ENCODE measurements around the gene ACTR5.
A peak's percentile ranks its signal among the peaks of the same experiment; 100 is the strongest.

Gene ACTR5

DNA sequence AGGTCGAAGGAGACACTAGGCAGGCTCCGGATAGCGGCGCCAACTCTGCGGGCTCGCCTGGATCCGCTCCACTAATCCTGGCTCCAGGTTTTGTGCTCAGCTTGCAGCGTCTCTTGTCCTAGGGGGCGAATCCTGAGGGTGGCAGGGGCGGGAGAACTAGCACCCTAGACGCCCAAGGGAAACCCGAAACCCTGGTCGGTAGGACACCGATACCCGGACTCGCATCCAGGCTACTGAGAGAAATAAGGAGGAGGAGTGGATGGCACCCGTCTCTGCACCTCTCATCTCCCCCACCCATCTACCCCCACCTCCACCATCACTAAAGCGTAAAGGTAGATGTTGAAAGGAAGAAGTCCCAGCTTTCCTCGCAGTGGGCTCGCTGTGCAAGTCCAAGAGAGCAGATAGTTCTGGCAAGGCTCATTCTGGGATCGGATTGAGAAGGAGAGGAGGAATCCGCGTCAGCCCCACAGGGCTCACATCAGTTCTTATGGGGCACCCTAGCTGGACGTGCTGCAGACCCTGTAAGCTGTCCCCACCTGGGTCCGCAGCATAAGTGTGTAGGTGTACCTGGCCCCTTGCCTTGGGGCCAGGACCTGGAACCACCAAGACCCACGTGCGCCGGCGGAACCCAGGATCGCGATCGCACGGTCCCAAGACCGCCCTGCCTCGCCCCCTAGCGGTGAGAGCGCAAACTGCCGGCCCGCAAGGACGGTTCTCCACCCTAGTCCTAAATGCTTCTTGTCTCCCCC is 17.1 kb upstream of the ACTR5 start (continued):
- TF ChIP-seq, protein P1, sequence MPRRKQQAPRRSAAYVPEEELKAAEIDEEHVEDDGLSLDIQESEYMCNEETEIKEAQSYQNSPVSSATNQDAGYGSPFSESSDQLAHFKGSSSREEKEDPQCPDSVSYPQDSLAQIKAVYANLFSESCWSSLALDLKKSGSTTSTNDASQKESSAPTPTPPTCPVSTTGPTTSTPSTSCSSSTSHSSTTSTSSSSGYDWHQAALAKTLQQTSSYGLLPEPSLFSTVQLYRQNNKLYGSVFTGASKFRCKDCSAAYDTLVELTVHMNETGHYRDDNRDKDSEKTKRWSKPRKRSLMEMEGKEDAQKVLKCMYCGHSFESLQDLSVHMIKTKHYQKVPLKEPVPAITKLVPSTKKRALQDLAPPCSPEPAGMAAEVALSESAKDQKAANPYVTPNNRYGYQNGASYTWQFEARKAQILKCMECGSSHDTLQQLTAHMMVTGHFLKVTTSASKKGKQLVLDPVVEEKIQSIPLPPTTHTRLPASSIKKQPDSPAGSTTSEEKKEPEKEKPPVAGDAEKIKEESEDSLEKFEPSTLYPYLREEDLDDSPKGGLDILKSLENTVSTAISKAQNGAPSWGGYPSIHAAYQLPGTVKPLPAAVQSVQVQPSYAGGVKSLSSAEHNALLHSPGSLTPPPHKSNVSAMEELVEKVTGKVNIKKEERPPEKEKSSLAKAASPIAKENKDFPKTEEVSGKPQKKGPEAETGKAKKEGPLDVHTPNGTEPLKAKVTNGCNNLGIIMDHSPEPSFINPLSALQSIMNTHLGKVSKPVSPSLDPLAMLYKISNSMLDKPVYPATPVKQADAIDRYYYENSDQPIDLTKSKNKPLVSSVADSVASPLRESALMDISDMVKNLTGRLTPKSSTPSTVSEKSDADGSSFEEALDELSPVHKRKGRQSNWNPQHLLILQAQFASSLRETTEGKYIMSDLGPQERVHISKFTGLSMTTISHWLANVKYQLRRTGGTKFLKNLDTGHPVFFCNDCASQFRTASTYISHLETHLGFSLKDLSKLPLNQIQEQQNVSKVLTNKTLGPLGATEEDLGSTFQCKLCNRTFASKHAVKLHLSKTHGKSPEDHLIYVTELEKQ (tag by site-specific recombination; IDR thresholded peaks at IDR 0.05; ENCODE audit: borderline replicate concordance): no peak; the same call in 1 of the 2 replicates
- peak; percentile 95 for TF ChIP-seq ZNF561 (tag by site-specific recombination; IDR thresholded peaks at IDR 0.05; ENCODE audit: borderline replicate concordance)
- TF ChIP-seq ZNF610 (tag by site-specific recombination; IDR thresholded peaks at IDR 0.05; ENCODE audit: borderline replicate concordance): 0 out of 2 replicates have a peak, but pooled peaks have one; percentile 19
- TF ChIP-seq GLI2 (tag by site-specific recombination; IDR thresholded peaks at IDR 0.05; ENCODE audit: borderline replicate concordance, low read depth): no peak
- no peak for TF ChIP-seq ZNF623 (tag by site-specific recombination; IDR thresholded peaks at IDR 0.05)
- 0 out of 2 replicates have a peak, but pooled peaks have one; percentile 24 for TF ChIP-seq ZNF76 (tag by site-specific recombination; IDR thresholded peaks at IDR 0.05; ENCODE audit: borderline replicate concordance, low read depth)
- TF ChIP-seq KLF10 (tag by site-specific recombination; IDR thresholded peaks at IDR 0.05): no peak
- TF ChIP-seq ZNF221 (tag by site-specific recombination; IDR thresholded peaks at IDR 0.05; ENCODE audit: borderline replicate concordance): no peak
- TF ChIP-seq ZNF324 (tag by site-specific recombination; IDR thresholded peaks at IDR 0.05): peak; percentile 18; the same call in 1 of the 2 replicates
- no peak for TF ChIP-seq ZNF266 (tag by site-specific recombination; IDR thresholded peaks at IDR 0.05; ENCODE audit: low read depth)
- TF ChIP-seq ZNF350 (tag by site-specific recombination; IDR thresholded peaks at IDR 0.05): no peak
- TF ChIP-seq, protein P2, sequence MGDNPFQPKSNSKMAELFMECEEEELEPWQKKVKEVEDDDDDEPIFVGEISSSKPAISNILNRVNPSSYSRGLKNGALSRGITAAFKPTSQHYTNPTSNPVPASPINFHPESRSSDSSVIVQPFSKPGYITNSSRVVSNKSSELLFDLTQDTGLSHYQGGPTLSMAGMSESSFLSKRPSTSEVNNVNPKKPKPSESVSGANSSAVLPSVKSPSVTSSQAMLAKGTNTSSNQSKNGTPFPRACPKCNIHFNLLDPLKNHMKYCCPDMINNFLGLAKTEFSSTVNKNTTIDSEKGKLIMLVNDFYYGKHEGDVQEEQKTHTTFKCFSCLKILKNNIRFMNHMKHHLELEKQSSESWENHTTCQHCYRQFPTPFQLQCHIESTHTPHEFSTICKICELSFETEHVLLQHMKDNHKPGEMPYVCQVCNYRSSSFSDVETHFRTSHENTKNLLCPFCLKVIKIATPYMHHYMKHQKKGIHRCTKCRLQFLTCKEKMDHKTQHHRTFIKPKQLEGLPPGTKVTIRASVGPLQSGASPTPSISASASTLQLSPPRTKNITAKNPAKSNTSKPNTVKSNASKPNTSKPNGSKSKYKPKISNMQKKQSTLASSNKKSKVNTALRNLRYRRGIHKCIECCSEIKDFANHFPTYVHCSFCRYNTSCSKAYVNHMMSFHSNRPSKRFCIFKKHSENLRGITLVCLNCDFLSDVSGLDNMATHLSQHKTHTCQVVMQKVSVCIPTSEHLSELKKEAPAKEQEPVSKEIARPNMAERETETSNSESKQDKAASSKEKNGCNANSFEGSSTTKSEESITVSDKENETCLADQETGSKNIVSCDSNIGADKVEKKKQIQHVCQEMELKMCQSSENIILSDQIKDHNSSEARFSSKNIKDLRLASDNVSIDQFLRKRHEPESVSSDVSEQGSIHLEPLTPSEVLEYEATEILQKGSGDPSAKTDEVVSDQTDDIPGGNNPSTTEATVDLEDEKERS (tag by site-specific recombination; IDR thresholded peaks at IDR 0.05): 0 out of 2 replicates have a peak, but pooled peaks have one; percentile 48
- TF ChIP-seq ZNF341 (tag by site-specific recombination; IDR thresholded peaks at IDR 0.05; ENCODE audit: low read depth): no peak
- TF ChIP-seq ZNF558 (tag by site-specific recombination; IDR thresholded peaks at IDR 0.05): no peak
- TF ChIP-seq, protein P3, sequence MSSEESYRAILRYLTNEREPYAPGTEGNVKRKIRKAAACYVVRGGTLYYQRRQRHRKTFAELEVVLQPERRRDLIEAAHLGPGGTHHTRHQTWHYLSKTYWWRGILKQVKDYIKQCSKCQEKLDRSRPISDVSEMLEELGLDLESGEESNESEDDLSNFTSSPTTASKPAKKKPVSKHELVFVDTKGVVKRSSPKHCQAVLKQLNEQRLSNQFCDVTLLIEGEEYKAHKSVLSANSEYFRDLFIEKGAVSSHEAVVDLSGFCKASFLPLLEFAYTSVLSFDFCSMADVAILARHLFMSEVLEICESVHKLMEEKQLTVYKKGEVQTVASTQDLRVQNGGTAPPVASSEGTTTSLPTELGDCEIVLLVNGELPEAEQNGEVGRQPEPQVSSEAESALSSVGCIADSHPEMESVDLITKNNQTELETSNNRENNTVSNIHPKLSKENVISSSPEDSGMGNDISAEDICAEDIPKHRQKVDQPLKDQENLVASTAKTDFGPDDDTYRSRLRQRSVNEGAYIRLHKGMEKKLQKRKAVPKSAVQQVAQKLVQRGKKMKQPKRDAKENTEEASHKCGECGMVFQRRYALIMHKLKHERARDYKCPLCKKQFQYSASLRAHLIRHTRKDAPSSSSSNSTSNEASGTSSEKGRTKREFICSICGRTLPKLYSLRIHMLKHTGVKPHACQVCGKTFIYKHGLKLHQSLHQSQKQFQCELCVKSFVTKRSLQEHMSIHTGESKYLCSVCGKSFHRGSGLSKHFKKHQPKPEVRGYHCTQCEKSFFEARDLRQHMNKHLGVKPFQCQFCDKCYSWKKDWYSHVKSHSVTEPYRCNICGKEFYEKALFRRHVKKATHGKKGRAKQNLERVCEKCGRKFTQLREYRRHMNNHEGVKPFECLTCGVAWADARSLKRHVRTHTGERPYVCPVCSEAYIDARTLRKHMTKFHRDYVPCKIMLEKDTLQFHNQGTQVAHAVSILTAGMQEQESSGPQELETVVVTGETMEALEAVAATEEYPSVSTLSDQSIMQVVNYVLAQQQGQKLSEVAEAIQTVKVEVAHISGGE (tag by site-specific recombination; conservative IDR thresholded peaks at IDR 0.05; ENCODE audit: low read depth): no peak
- TF ChIP-seq TCF7L2 (IDR thresholded peaks at IDR 0.05; ENCODE audit: borderline replicate concordance, low read depth, low read length): no peak
- TF ChIP-seq ZNF843 (tag by site-specific recombination; IDR thresholded peaks at IDR 0.05): no peak
- no peak for TF ChIP-seq ZNF626 (tag by site-specific recombination; IDR thresholded peaks at IDR 0.05)
- no peak for TF ChIP-seq ZNF521 (tag by site-specific recombination; IDR thresholded peaks at IDR 0.05)
- TF ChIP-seq ZNF792 (tag by site-specific recombination; IDR thresholded peaks at IDR 0.05): no peak
- no peak for TF ChIP-seq ZBTB21 (tag by site-specific recombination; IDR thresholded peaks at IDR 0.05)
- no peak for TF ChIP-seq ZNF24 (tag by site-specific recombination; IDR thresholded peaks at IDR 0.05)
- peak; percentile 57; the same call in 1 of the 2 replicates for TF ChIP-seq ZBTB20 (tag by site-specific recombination; IDR thresholded peaks at IDR 0.05)
- TF ChIP-seq ZNF660 (tag by site-specific recombination; IDR thresholded peaks at IDR 0.05): no peak
- TF ChIP-seq ZNF677 (tag by site-specific recombination; IDR thresholded peaks at IDR 0.05): no peak
- TF ChIP-seq ZNF132 (tag by site-specific recombination; IDR thresholded peaks at IDR 0.05; ENCODE audit: borderline replicate concordance): no peak
- TF ChIP-seq REPIN1 (tag by site-specific recombination; IDR thresholded peaks at IDR 0.05; ENCODE audit: low read depth): no peak
- TF ChIP-seq MZF1 (tag by site-specific recombination; IDR thresholded peaks at IDR 0.05; ENCODE audit: borderline replicate concordance): no peak
- TF ChIP-seq, protein P4, sequence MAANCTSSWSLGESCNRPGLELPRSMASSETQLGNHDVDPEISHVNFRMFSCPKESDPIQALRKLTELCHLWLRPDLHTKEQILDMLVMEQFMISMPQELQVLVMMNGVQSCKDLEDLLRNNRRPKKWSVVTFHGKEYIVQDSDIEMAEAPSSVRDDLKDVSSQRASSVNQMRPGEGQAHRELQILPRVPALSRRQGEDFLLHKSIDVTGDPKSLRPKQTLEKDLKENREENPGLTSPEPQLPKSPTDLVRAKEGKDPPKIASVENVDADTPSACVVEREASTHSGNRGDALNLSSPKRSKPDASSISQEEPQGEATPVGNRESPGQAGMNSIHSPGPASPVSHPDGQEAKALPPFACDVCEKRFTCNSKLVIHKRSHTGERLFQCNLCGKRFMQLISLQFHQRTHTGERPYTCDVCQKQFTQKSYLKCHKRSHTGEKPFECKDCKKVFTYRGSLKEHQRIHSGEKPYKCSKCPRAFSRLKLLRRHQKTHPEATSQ (tag by site-specific recombination; IDR thresholded peaks at IDR 0.05): no peak

All from HEK293 (cell line).